Smooth muscle cell (in vitro differentiated cells): Measurements from ENCODE around the gene FANCC. TPM values are rescaled to one million over a fixed set of nuclear protein-coding genes. Genes with fewer than 3 reads are reported as not detected.

Experiments used
- DNase-seq: peaks from one replicate; lab custom pipeline; 2025; ENCODE audit not compliant: unreplicated experiment; lab: John Stamatoyannopoulos, UW
- H2AFZ ChIP-seq: fragments of 200-600 bp; sonication (generic); 2 replicates; pipeline ENCODE4 v1.6.0; 2016; ENCODE audit warnings: antibody characterized with exemption, low read depth, mild to moderate bottlenecking
- H3F3A ChIP-seq: fragments of 200-600 bp; sonication (generic); 2 replicates; pipeline ENCODE4 v1.6.0; 2017; ENCODE audit warnings: antibody characterized with exemption, low read depth
- H3K27ac ChIP-seq: fragments of 200-600 bp; sonication (generic); 2 replicates; pipeline ENCODE4 v1.5.1; 2016; ENCODE audit warnings: low read depth, mild to moderate bottlenecking
- H3K27me3 ChIP-seq: fragments of 200-600 bp; sonication (generic); 2 replicates; pipeline ENCODE4 v1.6.1; 2016; ENCODE audit warnings: low read depth, mild to moderate bottlenecking
- H3K36me3 ChIP-seq: fragments of 200-600 bp; sonication (generic); 2 replicates; pipeline ENCODE4 v1.5.1; 2016; ENCODE audit warnings: low read depth
- H3K4me1 ChIP-seq: fragments of 200-600 bp; sonication (generic); 2 replicates; pipeline ENCODE4 v1.5.1; 2016; ENCODE audit warnings: low read depth
- H3K4me2 ChIP-seq: fragments of 200-600 bp; sonication (generic); 2 replicates; pipeline ENCODE4 v1.6.0; 2016; ENCODE audit warnings: mild to moderate bottlenecking
- H3K4me3 ChIP-seq: fragments of 200-600 bp; sonication (generic); 2 replicates; pipeline ENCODE4 v1.5.1; 2016; ENCODE audit warnings: mild to moderate bottlenecking
- H3K79me2 ChIP-seq: fragments of 200-600 bp; sonication (generic); 2 replicates; pipeline ENCODE4 v1.6.0; 2016; ENCODE audit warnings: low read depth, mild to moderate bottlenecking
- H3K9ac ChIP-seq: fragments of 200-600 bp; sonication (generic); 2 replicates; pipeline ENCODE4 v1.6.0; 2016; ENCODE audit warnings: low read depth
- H3K9me3 ChIP-seq: fragments of 200-600 bp; sonication (generic); replicated peaks from 2 replicates; pipeline ENCODE4 v1.5.1; 2016; ENCODE audit warnings: low read depth
- H4K20me1 ChIP-seq: fragments of 200-600 bp; sonication (generic); 2 replicates; pipeline ENCODE4 v1.6.0; 2016; ENCODE audit warnings: low read depth
- CTCF ChIP-seq: fragments of 200-600 bp; sonication (generic); IDR thresholded peaks from 2 replicates; pipeline ENCODE4 v1.5.1; 2017; ENCODE audit warnings: borderline replicate concordance, mild to moderate bottlenecking, antibody characterized with exemption; ENCODE audit not compliant: insufficient read depth, poor library complexity, severe bottlenecking
- WGBS: methylation state at CpG from one replicate; pipeline ENCODE4 v1.1.7; 2016; ENCODE audit warnings: low lambda C conversion rate; 5-methylcytosine and 5-hydroxymethylcytosine counted together
- polyA plus RNA-seq: library from polyadenylated mRNA; unstranded; fragments of >200 nt; fragmentation: Nextera tagmentation; extraction: Ambion mirVana; gene quantifications from 2 replicates; pipeline ENCODE4 v1.2.1, GENCODE V29; 2016
- total RNA-seq: library from RNA; depleted of rRNA; stranded (reverse); fragments of >200 nt; gene quantifications from 2 replicates; pipeline ENCODE4 v1.2.3, GENCODE V29; 2014

Gene FANCC
- total and polyA plus RNA-seq, 2 experiments from 2014 or later = 11.0 to 11.2 TPM

GRCh38 chr9:95092262-95093072 is 225.0 kb downstream of the FANCC start:
- TF ChIP-seq CTCF = no peak
- Histone ChIP-seq H4K20me1 (peaks cover 15% of the 10 kb centered on the region), H3K27me3 (no peaks in the 10 kb centered on the region), H3K79me2 (peaks cover 6% of the 10 kb centered on the region), H3K9ac (peak overlapping the region; percentile 75), H3K4me2 (peak overlapping the region; percentile 76), H3F3A (peaks cover 36% of the 10 kb centered on the region), H3K4me3 (no peak overlapping the region), H2AFZ (no peak overlapping the region), H3K4me1 (peaks cover 42% of the 10 kb centered on the region), H3K36me3 (no peaks in the 10 kb centered on the region), H3K9me3 (no peaks in the 10 kb centered on the region), H3K27ac (peak overlapping the region; percentile 95)
- DNase-seq = no peak
- WGBS = 15% methylated on average over 16 of the region's 19 CpGs

- Histone ChIP-seq H3K36me3 (no peaks in the 10 kb centered on the region), H3K9me3 (no peaks in the 10 kb centered on the region), H3K79me2 (peaks cover 6% of the 10 kb centered on the region), H3K27me3 (no peaks in the 10 kb centered on the region), H3K9ac (peak overlapping the region; percentile 75), H2AFZ (no peak overlapping the region), H3K4me2 (peak overlapping the region; percentile 76), H4K20me1 (peaks cover 19% of the 10 kb centered on the region), H3K4me1 (peaks cover 45% of the 10 kb centered on the region), H3F3A (peaks cover 41% of the 10 kb centered on the region), H3K4me3 (no peak overlapping the region), H3K27ac (peak overlapping the region; percentile 95)
- no peak for TF ChIP-seq CTCF
- WGBS = 4% methylated on average over 12 of the region's 12 CpGs
- peak; percentile 36 for DNase-seq
These were observed 225.8 kb downstream of the FANCC start for GRCh38 chr9:95091601-95092261.

GRCh38 chr9:95090871-95091577 is 226.5 kb downstream of the FANCC start:
- Histone ChIP-seq H3K4me1 (peaks cover 50% of the 10 kb centered on the region), H3K27me3 (no peaks in the 10 kb centered on the region), H3K79me2 (peaks cover 6% of the 10 kb centered on the region), H4K20me1 (peaks cover 26% of the 10 kb centered on the region), H3K27ac (peak overlapping the region; percentile 95), H3K9me3 (no peaks in the 10 kb centered on the region), H3K36me3 (no peaks in the 10 kb centered on the region), H3F3A (peaks cover 47% of the 10 kb centered on the region), H3K4me3 (no peak overlapping the region), H3K4me2 (peak overlapping the region; percentile 76), H2AFZ (no peak overlapping the region), H3K9ac (peak overlapping the region; percentile 75)
- 69% methylated on average over 14 of the region's 14 CpGs for WGBS
- no peak for DNase-seq
- no peak for TF ChIP-seq CTCF
